ENCODE measurements around the gene TSPAN1. TPM values are rescaled to one million over a fixed set of nuclear protein-coding genes. Genes with fewer than 3 reads are reported as not detected.
A peak's percentile ranks its signal among the peaks of the same experiment; 100 is the strongest.

Gene TSPAN1
- total and polyA plus RNA-seq, 2 of the 13 experiments (the other 11 are each of a cell fraction or from before 2014, with no cell fraction given) = 1.7 to 2.9 TPM

GRCh38 chr1:46128344-46128743 is 46.5 kb upstream of the TSPAN1 start (continued):
- TF ChIP-seq SNAPC4 (CRISPR knock-in tag; IDR thresholded peaks at IDR 0.05) = no peak
- no peak for TF ChIP-seq ZNF850 (CRISPR knock-in tag; conservative IDR thresholded peaks at IDR 0.05)

- Histone ChIP-seq H3K4me3 (replicated peaks in 1 of 3; ENCODE audit: insufficient read depth in 1 of 3, low read depth in 2 of 3, low read length in 3 of 3) (0 out of 6 replicates have a peak overlapping the region, but pooled peaks of 1 of the 3 experiments have one; percentile 68), H3K4me1 (ENCODE audit: insufficient read depth, low read length) (peaks cover 24% of the 10 kb centered on the region), H3K27me3 (ENCODE audit: control insufficient read depth in 1 of 2, insufficient read depth in 2 of 2, low read length in 2 of 2) (peaks cover 2 to 9% of the 10 kb centered on the region in 2 experiments; a peak in 3 of 5 replicates), H3K36me3 (replicated peaks in 1 of 2; ENCODE audit: control insufficient read depth in 1 of 2, insufficient read depth in 2 of 2, low read length in 2 of 2) (no peaks in the 10 kb centered on the region), H4K20me1 (ENCODE audit: insufficient read depth, low read length) (no peaks in the 10 kb centered on the region), H3K9me3 (ENCODE audit: low read length) (no peaks in the 10 kb centered on the region), H3K27ac (ENCODE audit: extremely low read length, insufficient read depth, low read length) (no peak overlapping the region), H3K4me2 (ENCODE audit: low read depth, low read length) (no peak overlapping the region), H3K79me2 (ENCODE audit: insufficient read depth, low read length) (peaks cover 4% of the 10 kb centered on the region), H3K9ac (ENCODE audit: insufficient read depth, low read depth, low read length) (no peak overlapping the region), H2AFZ (ENCODE audit: low read length) (no peak overlapping the region)
- in situ Hi-C loops (cut with HindIII; ENCODE audit: extremely low pct_ligation_motif_present, low pct_unique_long_range_greater_than_20kb) = no loop called here
- ChIA-PET POLR2A (no interaction called here), CTCF (ENCODE audit: low intra/inter-chr PET ratio, low total read pairs) (no interaction called here)
- WGBS (ENCODE audit: low lambda C conversion rate) = 68% methylated on average over 1 of the region's 1 CpG
- BruUV-seq (replicated peaks) = no TSS peak
- no peak for FAIRE-seq
- no peak for DNase-seq (ENCODE audit: low spot score)
- intact Hi-C loops (cut with micrococcal nuclease; ENCODE audit: unreplicated experiment) = no loop called here
- ATAC-seq = no peak
- no peak for TF ChIP-seq NRL (CRISPR knock-in tag; IDR thresholded peaks at IDR 0.05; ENCODE audit: borderline replicate concordance)
- no peak for TF ChIP-seq HOXA5 (CRISPR knock-in tag; IDR thresholded peaks at IDR 0.05)
- TF ChIP-seq PLRG1 (conservative IDR thresholded peaks at IDR 0.05) = no peak
- no peak for TF ChIP-seq FOXC1 (CRISPR knock-in tag; IDR thresholded peaks at IDR 0.05; ENCODE audit: borderline replicate concordance)
- TF ChIP-seq ZNF766 (CRISPR knock-in tag; IDR thresholded peaks at IDR 0.05; ENCODE audit: borderline replicate concordance) = no peak
- TF ChIP-seq SETDB1 (CRISPR knock-in tag; IDR thresholded peaks at IDR 0.05; ENCODE audit: borderline replicate concordance) = no peak
- TF ChIP-seq JUNB (CRISPR knock-in tag; IDR thresholded peaks at IDR 0.05; ENCODE audit: borderline replicate concordance) = no peak
- no peak for TF ChIP-seq ZBTB14 (CRISPR knock-in tag; IDR thresholded peaks at IDR 0.05)
- no peak for TF ChIP-seq TGIF2 (CRISPR knock-in tag; IDR thresholded peaks at IDR 0.05)
- TF ChIP-seq FOSL1 (CRISPR knock-in tag; IDR thresholded peaks at IDR 0.05; ENCODE audit: borderline replicate concordance) = no peak
- TF ChIP-seq ZNF674 (CRISPR knock-in tag; IDR thresholded peaks at IDR 0.05; ENCODE audit: low read depth) = no peak
- no peak for TF ChIP-seq ZSCAN22 (CRISPR knock-in tag; IDR thresholded peaks at IDR 0.05)
- TF ChIP-seq ZNF597 (CRISPR knock-in tag; IDR thresholded peaks at IDR 0.05) = no peak
- TF ChIP-seq ZBTB8A (CRISPR knock-in tag; IDR thresholded peaks at IDR 0.05; ENCODE audit: borderline replicate concordance, low read depth) = no peak
Measured at GRCh38 chr1:46130121-46130520, 44.8 kb upstream of the TSPAN1 start.

All from HepG2 (cell line).